ENCODE results near the gene LIPC. TPM values are rescaled to one million over a fixed set of nuclear protein-coding genes. Genes with fewer than 3 reads are reported as not detected.

LIPC gene
- total and polyA plus RNA-seq, 10 of the 15 experiments (the other 5 are each of a cell fraction or from before 2014, with no cell fraction given), result 0.06 to 0.31 (median 0.16) TPM; not detected in 1

- no peak overlapping the region for H2AFZ ChIP-seq (ENCODE audit: control insufficient read depth, low read depth, low read length)
- CTCF ChIA-PET, result no interaction called here
- intact Hi-C loops (cut with micrococcal nuclease; ENCODE audit: unreplicated experiment), result no loop called here
- H3K9ac ChIP-seq (ENCODE audit: control insufficient read depth, insufficient read depth, low read length), result no peak overlapping the region
- no peak overlapping the region for H3K4me2 ChIP-seq (ENCODE audit: control insufficient read depth, insufficient read depth)
- no peaks in the 10 kb centered on the region for H3K4me1 ChIP-seq (ENCODE audit: control insufficient read depth, insufficient read depth, low read length)
- DNase-seq (ENCODE audit: low read depth, low spot score), result no peak
- RAD21 ChIA-PET (ENCODE audit: unreplicated experiment), result no interaction called here
- no peaks in the 10 kb centered on the region for H3K27me3 ChIP-seq (replicated peaks in 1 of 2; ENCODE audit: control insufficient read depth in 2 of 2, insufficient read depth in 2 of 2, low read length in 1 of 2)
- no peaks in the 10 kb centered on the region for H3K79me2 ChIP-seq (ENCODE audit: control insufficient read depth, insufficient read depth, low read length)
- no peaks in the 10 kb centered on the region for H3K9me3 ChIP-seq (replicated peaks; ENCODE audit: control insufficient read depth, insufficient read depth, low read length)
- no peak for TF ChIP-seq PRDM15 (CRISPR knock-in tag; IDR thresholded peaks at IDR 0.05)
- no peak for TF ChIP-seq POU2F2 (IDR thresholded peaks at IDR 0.05; ENCODE audit: borderline replicate concordance, low read depth, low read length)
- TF ChIP-seq E2F8 (IDR thresholded peaks at IDR 0.05; ENCODE audit: low read depth, partially characterized antibody), result no peak
- no peak for TF ChIP-seq SMAD1 (IDR thresholded peaks at IDR 0.05; ENCODE audit: low read depth, partially characterized antibody)
- TF ChIP-seq MXI1 (IDR thresholded peaks at IDR 0.05; ENCODE audit: low read depth, low read length), result no peak
- TF ChIP-seq STAT3 (IDR thresholded peaks at IDR 0.05; ENCODE audit: low read depth, low read length), result no peak
- TF ChIP-seq MTA3 (IDR thresholded peaks at IDR 0.05; ENCODE audit: borderline replicate concordance, low read length), result no peak
- TF ChIP-seq CHD4 (IDR thresholded peaks at IDR 0.05), result no peak
- no peak for TF ChIP-seq EGR1 (IDR thresholded peaks at IDR 0.05; ENCODE audit: borderline replicate concordance in 1 of 2, low read depth in 2 of 2, low read length in 2 of 2)
- POLR2A ChIA-PET, result interaction anchor here (0.5 kb wide), 1 partner anchor 223 kb away, joined by 5 read pairs; no protein-coding TSS in a partner anchor
- no peaks in the 10 kb centered on the region for H4K20me1 ChIP-seq (ENCODE audit: control insufficient read depth, insufficient read depth)
- no peak overlapping the region for H3K4me3 ChIP-seq
- in situ Hi-C loops (cut with MboI), result no loop called here
- no peak for ATAC-seq
- H3K36me3 ChIP-seq (ENCODE audit: control insufficient read depth in 2 of 2, insufficient read depth in 2 of 2, low read length in 1 of 2), result no peaks in the 10 kb centered on the region
- no peak for FAIRE-seq
- no TSS peak for BruUV-seq (replicated peaks)
- H3K27ac ChIP-seq (ENCODE audit: control insufficient read depth, insufficient read depth), result no peak overlapping the region
- SMC1A ChIA-PET (ENCODE audit: uncharacterized antibody, unreplicated experiment), result interaction anchor here (0.7 to 1.2 kb wide), 2 partner anchors 9 to 150 kb away, joined by 3 to 6 read pairs; no protein-coding TSS in a partner anchor
These were observed 144.9 kb downstream of the LIPC start for GRCh38 chr15:58576657-58577056.

All from GM12878 (cell line).